Endothelial cell of umbilical vein (primary cell): Measurements from ENCODE around the gene ST6GALNAC6. TPM values are rescaled to one million over a fixed set of nuclear protein-coding genes. Genes with fewer than 3 reads are reported as not detected.

Experiments used
- BruUV-seq: library from RNA; stranded (reverse); fragments of 400-500 nt; replicated peaks from 2 replicates; lab custom pipeline; 2021; lab: Mats Ljungman, UMichigan
- CTCF ChIA-PET: fragments of 300-600, 350-600 bp; sonication (Branson Sonifier 250); formaldehyde crosslinking; loops from one replicate; lab custom pipeline; 2021; ENCODE audit warnings: antibody characterized with exemption, inconsistent platforms; lab: Charles Lee
- POLR2A ChIA-PET: fragments of 300-600, 350-600 bp; sonication (Branson Sonifier 250); formaldehyde crosslinking; loops from one replicate; lab custom pipeline; 2021; ENCODE audit warnings: antibody characterized with exemption, inconsistent platforms; lab: Charles Lee
- DNase-seq: peaks from one replicate; pipeline ENCODE4 v3.0.0-alpha.2; 2011; ENCODE audit warnings: low read depth, low spot score
- FAIRE-seq: peaks from 2 replicates; lab custom pipeline; 2011; peaks lifted over from hg19 to GRCh38; lab: Jason Lieb, UNC
- H2AFZ ChIP-seq: 2 replicates; pipeline ENCODE4 v1.6.0; 2012; ENCODE audit warnings: low read depth, low read length, control low read depth, inconsistent platforms
- H3K27ac ChIP-seq: 2 replicates; pipeline ENCODE4 v1.5.1; 2011; ENCODE audit warnings: low read depth, mild to moderate bottlenecking, control low read depth, low read length, moderate library complexity; ENCODE audit not compliant: insufficient read depth
- H3K27me3 ChIP-seq, 2 experiments: 2 replicates each; pipeline versions ENCODE4 v1.6.0 to v1.6.1; 2011; ENCODE audit warnings: low read length in 2 of 2, mixed read lengths in 1 of 2; ENCODE audit not compliant: control insufficient read depth in 2 of 2, insufficient read depth in 2 of 2
- H3K36me3 ChIP-seq, 2 experiments: 2 replicates in 1 of 2; 3 replicates in 1 of 2; pipeline ENCODE4 v1.5.1; 2011; ENCODE audit warnings: low read length in 2 of 2, mild to moderate bottlenecking in 1 of 2, moderate library complexity in 1 of 2; ENCODE audit not compliant: control insufficient read depth in 2 of 2, insufficient read depth in 2 of 2; ENCODE audit errors: extremely low read depth in 1 of 2
- H3K4me1 ChIP-seq: 3 replicates; pipeline ENCODE4 v1.5.1; 2011; ENCODE audit warnings: mild to moderate bottlenecking, low read length; ENCODE audit not compliant: control insufficient read depth, insufficient read depth; ENCODE audit errors: extremely low read depth
- H3K4me2 ChIP-seq: 2 replicates; pipeline ENCODE4 v1.6.1; 2011; ENCODE audit warnings: low read length, control low read depth, mixed read lengths; ENCODE audit not compliant: insufficient read depth
- H3K4me3 ChIP-seq, 3 experiments: fragments of 200-600 bp in 1 of 3; sonication (generic), shearing (Covaris generic) in 1 of 3; replicated peaks in 1 of 3; 2 replicates each; pipeline ENCODE4 v1.5.1; 2011 to 2016; ENCODE audit warnings: control low read depth in 3 of 3, low read length in 3 of 3, mild to moderate bottlenecking in 2 of 3, inconsistent platforms in 1 of 3, low read depth in 1 of 3, moderate library complexity in 1 of 3; ENCODE audit not compliant: insufficient read depth in 1 of 3
- H3K79me2 ChIP-seq: 2 replicates; pipeline ENCODE4 v1.6.0; 2012; ENCODE audit warnings: low read length, inconsistent platforms; ENCODE audit not compliant: control insufficient read depth, insufficient read depth
- H3K9ac ChIP-seq: replicated peaks from 2 replicates; pipeline ENCODE3; 2011; ENCODE audit warnings: low read length, control low read depth; ENCODE audit not compliant: insufficient read depth; ENCODE audit errors: extremely low read depth
- H3K9me1 ChIP-seq: replicated peaks from 3 replicates; pipeline ENCODE4 v1.6.0; 2011; ENCODE audit warnings: mild to moderate bottlenecking, low read length; ENCODE audit not compliant: control insufficient read depth, insufficient read depth; ENCODE audit errors: extremely low read depth
- H3K9me3 ChIP-seq: replicated peaks from 2 replicates; pipeline ENCODE4 v1.5.1; 2012; ENCODE audit warnings: low read length, inconsistent platforms; ENCODE audit not compliant: control insufficient read depth, insufficient read depth
- H4K20me1 ChIP-seq: replicated peaks from 2 replicates; pipeline ENCODE3; 2011; ENCODE audit warnings: mild to moderate bottlenecking, low read length; ENCODE audit not compliant: control insufficient read depth, insufficient read depth; ENCODE audit errors: extremely low read depth
- EZH2 ChIP-seq: IDR thresholded peaks from 2 replicates; pipeline ENCODE4 v1.6.1; 2012; ENCODE audit warnings: borderline replicate concordance, low read depth, mild to moderate bottlenecking, moderate library complexity, low read length, inconsistent platforms; ENCODE audit not compliant: severe bottlenecking
- POLR2AphosphoS5 ChIP-seq: IDR thresholded peaks from 2 replicates; pipeline ENCODE4 v1.6.1; 2012; ENCODE audit warnings: low read depth, mild to moderate bottlenecking, control low read depth, low read length, moderate library complexity; ENCODE audit not compliant: insufficient read depth
- dilution Hi-C: fragments of 300-500 bp; cut with MboI; formaldehyde crosslinking; loops from one replicate; pipeline ENCODE4 v1.15.0; 2019; ENCODE audit warnings: low sequenced_read_pairs; ENCODE audit not compliant: extremely low pct_ligation_motif_present
- intact Hi-C: fragments of 100-400 bp; cut with micrococcal nuclease; formaldehyde crosslinking; loops from one replicate; pipeline ENCODE4 v1.10.0; 2022
- polyA plus RNA-seq, 4 experiments: library from polyadenylated mRNA; depleted of rRNA in 3 of 4; stranded (reverse) in 3 of 4; unstranded in 1 of 4; fragments of >200 nt; gene quantifications; 2 replicates each; pipeline versions ENCODE4 v1.2.1 to v1.2.3, GENCODE V29; 2011 to 2012; ENCODE audit warnings: missing spikeins in 1 of 4
- total RNA-seq: library from RNA; stranded (reverse); gene quantifications from 2 replicates; pipeline ENCODE4 v1.2.3, GENCODE V29; 2021

The ST6GALNAC6 gene
- total and polyA plus RNA-seq, 2 donors (not counting 3 experiments of a cell fraction or from before 2014, with no cell fraction given) = 43.0 to 78.9 TPM

DNA sequence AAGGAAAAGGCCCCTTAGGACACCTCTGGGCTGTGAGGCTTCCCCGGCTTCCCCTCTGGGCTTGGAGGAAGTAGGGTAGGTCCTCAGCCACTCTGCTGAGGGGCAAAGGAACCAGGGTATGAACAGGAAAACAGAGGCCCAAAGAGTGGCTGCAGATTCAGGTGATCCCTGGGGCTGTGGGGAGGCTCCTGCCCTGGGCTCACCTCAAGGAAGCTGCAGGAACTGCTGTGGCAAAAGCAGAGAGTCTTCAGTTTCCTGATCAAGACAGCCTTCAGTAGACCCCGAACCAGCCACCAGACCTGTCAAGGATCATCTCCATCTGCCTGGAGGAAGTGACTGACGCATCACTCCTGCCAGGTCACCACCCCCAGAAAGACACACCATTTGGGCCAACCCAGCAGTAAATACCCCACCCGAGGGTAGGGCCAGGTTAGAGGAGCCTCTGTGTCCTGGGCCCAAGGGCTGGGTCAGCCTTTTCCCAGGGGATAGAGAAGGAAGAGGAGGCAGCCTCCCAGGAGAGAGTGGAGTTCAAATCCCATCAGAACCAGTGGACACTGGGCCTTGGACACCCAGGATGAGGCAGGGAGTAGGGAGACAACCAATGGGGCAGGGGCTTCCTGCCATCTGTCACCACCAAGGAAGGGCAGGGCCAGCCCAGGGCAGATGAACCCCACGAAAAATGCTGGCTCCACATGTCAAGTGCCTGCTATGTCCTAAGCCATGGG is 5.8 kb upstream of the ST6GALNAC6 start:
- dilution Hi-C loops (no loop called here), intact Hi-C loops (no loop called here)
- FAIRE-seq (no peak), DNase-seq (no peak)
- Histone ChIP-seq H3K36me3 (peaks cover 0 to 3% of the 10 kb centered on the region in 2 experiments), H3K4me2 (no peak overlapping the region), H4K20me1 (no peaks in the 10 kb centered on the region), H3K4me3 (no peak overlapping the region), H3K79me2 (no peaks in the 10 kb centered on the region), H3K9ac (no peak overlapping the region), H3K27me3 (no peaks in the 10 kb centered on the region), H3K4me1 (peaks cover 41% of the 10 kb centered on the region), H3K27ac (peak overlapping the region; percentile 63), H2AFZ (no peak overlapping the region), H3K9me3 (no peaks in the 10 kb centered on the region), H3K9me1 (no peaks in the 10 kb centered on the region)
- CTCF ChIA-PET = interaction anchor here (1.1 kb wide), 1 partner anchor 11 kb away, joined by 3 read pairs; the partner anchor contains the start of gene ST6GALNAC4
- no TSS peak for BruUV-seq
- POLR2A ChIA-PET = no interaction called here
- TF ChIP-seq POLR2AphosphoS5 = no peak

DNA sequence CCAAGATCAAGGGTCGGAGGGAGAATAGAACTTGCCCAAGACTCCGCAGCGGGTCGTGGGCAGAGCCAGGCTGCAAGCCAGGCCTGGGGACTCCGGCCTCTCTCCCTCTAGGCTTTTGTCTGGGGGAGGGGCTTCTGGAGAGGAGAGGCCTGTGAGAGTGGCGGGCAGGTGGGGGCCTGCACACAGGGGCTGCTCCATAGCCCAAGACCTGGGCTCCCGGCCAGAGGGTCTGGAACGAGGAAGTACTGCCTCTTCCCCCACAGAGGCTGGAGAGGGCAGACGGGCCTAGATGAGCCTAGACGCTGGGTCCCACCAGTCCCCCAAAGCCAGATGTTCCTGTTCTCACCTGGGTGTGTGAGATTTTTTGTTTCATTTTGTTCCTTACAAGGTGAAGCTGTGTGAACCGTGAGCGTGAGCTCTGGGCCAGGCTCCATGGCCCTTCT is 5.2 kb upstream of the ST6GALNAC6 start:
- BruUV-seq = no TSS peak
- no peaks in the 10 kb centered on the region for H4K20me1 ChIP-seq
- H3K27me3 ChIP-seq = no peaks in the 10 kb centered on the region
- H3K4me1 ChIP-seq = peaks cover 46% of the 10 kb centered on the region
- ChIA-PET CTCF (interaction anchor here (1.1 kb wide), 1 partner anchor 12 kb away, joined by 3 read pairs; the partner anchor contains the start of gene ST6GALNAC4), POLR2A (interaction anchor here (0.6 kb wide), 1 partner anchor 19 kb away, joined by 3 read pairs; no protein-coding TSS in a partner anchor)
- peaks cover 0 to under 1% of the 10 kb centered on the region in 2 experiments for H3K36me3 ChIP-seq
- no peaks in the 10 kb centered on the region for H3K79me2 ChIP-seq
- FAIRE-seq = peak; percentile 21
- DNase-seq = peak; percentile 52
- dilution Hi-C loops (no loop called here), intact Hi-C loops (no loop called here)
- peak overlapping the region; percentile 63 for H3K27ac ChIP-seq
- H3K9me3 ChIP-seq = no peaks in the 10 kb centered on the region
- peak overlapping the region; percentile 10 for H3K9ac ChIP-seq
- H3K4me3 ChIP-seq = no peak overlapping the region
- peak overlapping the region; percentile 20 for H2AFZ ChIP-seq
- no peak for TF ChIP-seq EZH2
- H3K4me2 ChIP-seq = no peak overlapping the region
- no peaks in the 10 kb centered on the region for H3K9me1 ChIP-seq
